GM19397 (cell line): Measurements from ENCODE around the gene COL25A1.
A peak's percentile ranks its signal among the peaks of the same experiment; 100 is the strongest.
"Not testable (repeated sequence)": the region's sequence is repeated elsewhere in the genome, so short reads cannot be mapped to it uniquely, and the experiment has no call there.

ENCODE experiments used
- ATAC-seq: cut with Tn5 transposase; IDR thresholded peaks from one replicate; pipeline ENCODE4 v1.9.1; 2021; ENCODE audit warnings: mild to moderate bottlenecking, moderate library complexity; ENCODE audit not compliant: unreplicated experiment

The COL25A1 gene

GRCh38 chr4:108884596-108884995 is 417.9 kb downstream of the COL25A1 start:
- no peak for ATAC-seq

- ATAC-seq, result no peak
These were observed 420.5 kb downstream of the COL25A1 start for GRCh38 chr4:108881986-108882385.

GRCh38 chr4:108881190-108881589 is 421.3 kb downstream of the COL25A1 start:
- ATAC-seq, result no peak

GRCh38 chr4:108878806-108879205 is 423.7 kb downstream of the COL25A1 start:
- no peak for ATAC-seq

- no peak for ATAC-seq
These were observed 424.6 kb downstream of the COL25A1 start for GRCh38 chr4:108877821-108878220.

GRCh38 chr4:108874806-108875205 is 427.7 kb downstream of the COL25A1 start:
- ATAC-seq, result no peak

GRCh38 chr4:108869970-108870369 is 432.5 kb downstream of the COL25A1 start:
- not testable (repeated sequence) for ATAC-seq

- no peak for ATAC-seq
These were observed 433.7 kb downstream of the COL25A1 start for GRCh38 chr4:108868606-108869227.

GRCh38 chr4:108867476-108867875 is 435.0 kb downstream of the COL25A1 start:
- no peak for ATAC-seq

- no peak for ATAC-seq
These were observed 441.1 kb downstream of the COL25A1 start for GRCh38 chr4:108861334-108861733.

GRCh38 chr4:108854786-108855185 is 447.7 kb downstream of the COL25A1 start:
- ATAC-seq, result no peak

- ATAC-seq, result no peak
These were observed 449.8 kb downstream of the COL25A1 start for GRCh38 chr4:108852691-108853090.

GRCh38 chr4:108851366-108851765 is 451.1 kb downstream of the COL25A1 start:
- no peak for ATAC-seq

- no peak for ATAC-seq
These were observed 452.2 kb downstream of the COL25A1 start for GRCh38 chr4:108850219-108850649.

GRCh38 chr4:108849611-108850168 is 452.8 kb downstream of the COL25A1 start:
- peak; percentile 98 for ATAC-seq

GRCh38 chr4:108846568-108846967 is 455.9 kb downstream of the COL25A1 start:
- no peak for ATAC-seq

GRCh38 chr4:108840426-108840975 is 462.0 kb downstream of the COL25A1 start:
- no peak for ATAC-seq

GRCh38 chr4:108839333-108839732 is 463.1 kb downstream of the COL25A1 start:
- no peak for ATAC-seq

- no peak for ATAC-seq
These were observed 464.0 kb downstream of the COL25A1 start for GRCh38 chr4:108838451-108838850.

GRCh38 chr4:108834835-108835384 is 467.5 kb downstream of the COL25A1 start:
- no peak for ATAC-seq

GRCh38 chr4:108834166-108834834 is 468.2 kb downstream of the COL25A1 start:
- no peak for ATAC-seq

GRCh38 chr4:108833046-108833445 is 469.4 kb downstream of the COL25A1 start:
- no peak for ATAC-seq
